HepG2 (cell line): ENCODE measurements around the gene EPB41L2. TPM values are rescaled to one million over a fixed set of nuclear protein-coding genes. Genes with fewer than 3 reads are reported as not detected.

Experiments used
- ATF2 ChIP-seq: sonication (generic); formaldehyde crosslinking; IDR thresholded peaks from 2 replicates; pipeline ENCODE4 v1.4.0; 2020; ENCODE audit warnings: missing genetic modification reagents
- DBP ChIP-seq: sonication (generic); formaldehyde crosslinking; IDR thresholded peaks from 2 replicates; pipeline ENCODE4 v1.4.0; 2020; ENCODE audit warnings: missing genetic modification reagents; ENCODE audit errors: not compliant biosample characterization
- JUN ChIP-seq: sonication (generic); formaldehyde crosslinking; IDR thresholded peaks from 2 replicates; pipeline ENCODE4 v1.4.0; 2020; ENCODE audit warnings: mild to moderate bottlenecking, missing genetic modification reagents
- NFE2L2 ChIP-seq: fragments of 150-350 bp; IDR thresholded peaks from 2 replicates; pipeline ENCODE4 v1.6.1; 2014; ENCODE audit warnings: low read length
- NFIC ChIP-seq: IDR thresholded peaks from 2 replicates; pipeline ENCODE4 v1.6.1; 2012; ENCODE audit warnings: mild to moderate bottlenecking, low read length, inconsistent platforms
- PRDM10 ChIP-seq: sonication (generic); formaldehyde crosslinking; IDR thresholded peaks from 2 replicates; pipeline ENCODE4 v1.4.0; 2020; ENCODE audit warnings: low read depth, missing genetic modification reagents
- RARG ChIP-seq: sonication (generic); formaldehyde crosslinking; IDR thresholded peaks from 2 replicates; pipeline ENCODE4 v1.4.0; 2020; ENCODE audit warnings: low read depth, mild to moderate bottlenecking, missing genetic modification reagents
- TMF1 ChIP-seq: sonication (generic); formaldehyde crosslinking; IDR thresholded peaks from 2 replicates; pipeline ENCODE4 v1.8.1; 2022; ENCODE audit warnings: low read depth, missing genetic modification reagents
- ZFY ChIP-seq: sonication (generic); formaldehyde crosslinking; IDR thresholded peaks from 2 replicates; pipeline ENCODE4 v1.4.0; 2020; ENCODE audit warnings: missing genetic modification reagents
- ZGPAT ChIP-seq: IDR thresholded peaks from 2 replicates; pipeline ENCODE4 v1.6.1; 2016; ENCODE audit warnings: mild to moderate bottlenecking
- ZNF558 ChIP-seq: sonication (generic); formaldehyde crosslinking; IDR thresholded peaks from 2 replicates; pipeline ENCODE4 v1.9.0; 2022; ENCODE audit warnings: mild to moderate bottlenecking, missing genetic modification reagents, borderline replicate concordance
- ZNF616 ChIP-seq: sonication (generic); formaldehyde crosslinking; IDR thresholded peaks from 2 replicates; pipeline ENCODE4 v1.5.0; 2020; ENCODE audit warnings: low read depth, mild to moderate bottlenecking, missing genetic modification reagents
- ZNF710 ChIP-seq: sonication (generic); formaldehyde crosslinking; IDR thresholded peaks from 2 replicates; pipeline ENCODE4 v1.5.0; 2020; ENCODE audit warnings: mild to moderate bottlenecking, missing genetic modification reagents, borderline replicate concordance
- polyA plus RNA-seq, 8 experiments: library from polyadenylated mRNA; depleted of rRNA in 3 of 8; stranded (reverse) in 7 of 8; unstranded in 1 of 8; fragments of >200 nt; fragmentation: Illumina TruSeq in 4 of 8; extraction: Trizol in 4 of 8; gene quantifications; 2 replicates each; pipeline versions ENCODE4 v1.2.1 to v1.2.3, GENCODE V29; 2011 to 2016; ENCODE audit warnings: low read depth in 4 of 8, missing spikeins in 1 of 8, mixed read lengths in 1 of 8; ENCODE audit not compliant: insufficient read depth in 1 of 8
- total RNA-seq, 5 experiments: library from RNA; depleted of rRNA; stranded (reverse); fragments of >200 nt; fragmentation: Illumina TruSeq; extraction: Trizol; gene quantifications; 2 replicates each; pipeline ENCODE4 v1.2.3, GENCODE V29; 2016; ENCODE audit warnings: low read depth in 1 of 5
- TF ChIP-seq, protein P1 (sequence below): sonication (generic); formaldehyde crosslinking; IDR thresholded peaks from 2 replicates; pipeline ENCODE4 v1.9.0; 2022; ENCODE audit warnings: low read depth, missing genetic modification reagents
- TF ChIP-seq, protein P2 (sequence below): IDR thresholded peaks from 2 replicates; pipeline ENCODE4 v1.6.1; 2016
- TF ChIP-seq, protein P3 (sequence below): sonication (generic); formaldehyde crosslinking; IDR thresholded peaks from 2 replicates; pipeline ENCODE4 v1.8.0; 2022; ENCODE audit warnings: mild to moderate bottlenecking, missing genetic modification reagents, moderate library complexity

Gene EPB41L2
- total and polyA plus RNA-seq, 2 of the 13 experiments (the other 11 are each of a cell fraction or from before 2014, with no cell fraction given), result 41.7 to 56.4 TPM

- TF ChIP-seq PRDM10 (CRISPR knock-in tag) (peak; percentile 53; the same call in 1 of the 2 replicates), JUN (CRISPR knock-in tag) (peak; percentile 67; the same call in 1 of the 2 replicates), ZNF616 (CRISPR knock-in tag) (no peak), TMF1 (no peak), ZFY (CRISPR knock-in tag) (peak; percentile 62), DBP (CRISPR knock-in tag) (no peak), ZGPAT (CRISPR knock-in tag) (peak; percentile 98), NFIC (peak; percentile 92), RARG (CRISPR knock-in tag) (no peak), ATF2 (peak; percentile 91), NFE2L2 (no peak), ZNF558 (CRISPR knock-in tag) (no peak), ZNF710 (CRISPR knock-in tag) (peak; percentile 84; the same call in 1 of the 2 replicates)
- TF ChIP-seq, protein P1, sequence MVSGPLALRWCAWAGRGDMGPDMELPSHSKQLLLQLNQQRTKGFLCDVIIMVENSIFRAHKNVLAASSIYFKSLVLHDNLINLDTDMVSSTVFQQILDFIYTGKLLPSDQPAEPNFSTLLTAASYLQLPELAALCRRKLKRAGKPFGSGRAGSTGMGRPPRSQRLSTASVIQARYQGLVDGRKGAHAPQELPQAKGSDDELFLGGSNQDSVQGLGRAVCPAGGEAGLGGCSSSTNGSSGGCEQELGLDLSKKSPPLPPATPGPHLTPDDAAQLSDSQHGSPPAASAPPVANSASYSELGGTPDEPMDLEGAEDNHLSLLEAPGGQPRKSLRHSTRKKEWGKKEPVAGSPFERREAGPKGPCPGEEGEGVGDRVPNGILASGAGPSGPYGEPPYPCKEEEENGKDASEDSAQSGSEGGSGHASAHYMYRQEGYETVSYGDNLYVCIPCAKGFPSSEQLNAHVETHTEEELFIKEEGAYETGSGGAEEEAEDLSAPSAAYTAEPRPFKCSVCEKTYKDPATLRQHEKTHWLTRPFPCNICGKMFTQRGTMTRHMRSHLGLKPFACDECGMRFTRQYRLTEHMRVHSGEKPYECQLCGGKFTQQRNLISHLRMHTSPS (CRISPR knock-in tag), result no peak
- TF ChIP-seq, protein P2, sequence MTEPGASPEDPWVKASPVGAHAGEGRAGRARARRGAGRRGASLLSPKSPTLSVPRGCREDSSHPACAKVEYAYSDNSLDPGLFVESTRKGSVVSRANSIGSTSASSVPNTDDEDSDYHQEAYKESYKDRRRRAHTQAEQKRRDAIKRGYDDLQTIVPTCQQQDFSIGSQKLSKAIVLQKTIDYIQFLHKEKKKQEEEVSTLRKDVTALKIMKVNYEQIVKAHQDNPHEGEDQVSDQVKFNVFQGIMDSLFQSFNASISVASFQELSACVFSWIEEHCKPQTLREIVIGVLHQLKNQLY (CRISPR knock-in tag), result peak; percentile 80
- TF ChIP-seq, protein P3, sequence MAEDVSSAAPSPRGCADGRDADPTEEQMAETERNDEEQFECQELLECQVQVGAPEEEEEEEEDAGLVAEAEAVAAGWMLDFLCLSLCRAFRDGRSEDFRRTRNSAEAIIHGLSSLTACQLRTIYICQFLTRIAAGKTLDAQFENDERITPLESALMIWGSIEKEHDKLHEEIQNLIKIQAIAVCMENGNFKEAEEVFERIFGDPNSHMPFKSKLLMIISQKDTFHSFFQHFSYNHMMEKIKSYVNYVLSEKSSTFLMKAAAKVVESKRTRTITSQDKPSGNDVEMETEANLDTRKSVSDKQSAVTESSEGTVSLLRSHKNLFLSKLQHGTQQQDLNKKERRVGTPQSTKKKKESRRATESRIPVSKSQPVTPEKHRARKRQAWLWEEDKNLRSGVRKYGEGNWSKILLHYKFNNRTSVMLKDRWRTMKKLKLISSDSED, result no peak
Observed at GRCh38 chr6:130933712-130934200, 129.3 kb downstream of the EPB41L2 start (continued).
